ENCODE results near the gene PIEZO2.
"Not testable (repeated sequence)": the region's sequence is repeated elsewhere in the genome, so short reads cannot be mapped to it uniquely, and the experiment has no call there.

Gene PIEZO2

DNA sequence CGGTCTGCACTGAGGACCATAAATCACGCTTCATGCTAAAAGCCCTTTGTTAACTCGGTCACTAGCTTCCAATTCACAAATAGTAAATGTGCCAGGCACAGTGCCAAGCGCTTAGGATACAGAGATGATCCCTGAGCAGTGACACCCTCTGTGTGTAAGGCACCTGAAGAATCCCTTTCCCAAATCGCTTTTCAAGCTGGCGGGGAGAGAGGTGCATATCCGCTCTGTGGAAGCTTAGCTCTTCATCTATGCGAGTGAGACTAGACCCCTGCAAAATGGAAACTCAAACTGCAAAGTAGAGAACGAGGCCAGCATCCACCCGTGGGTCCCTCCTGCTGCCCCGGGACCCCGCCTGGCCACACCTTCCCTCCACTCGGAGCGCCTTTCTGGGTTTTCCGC is 2.4 kb downstream of the PIEZO2 start:
- TF ChIP-seq, protein P1, sequence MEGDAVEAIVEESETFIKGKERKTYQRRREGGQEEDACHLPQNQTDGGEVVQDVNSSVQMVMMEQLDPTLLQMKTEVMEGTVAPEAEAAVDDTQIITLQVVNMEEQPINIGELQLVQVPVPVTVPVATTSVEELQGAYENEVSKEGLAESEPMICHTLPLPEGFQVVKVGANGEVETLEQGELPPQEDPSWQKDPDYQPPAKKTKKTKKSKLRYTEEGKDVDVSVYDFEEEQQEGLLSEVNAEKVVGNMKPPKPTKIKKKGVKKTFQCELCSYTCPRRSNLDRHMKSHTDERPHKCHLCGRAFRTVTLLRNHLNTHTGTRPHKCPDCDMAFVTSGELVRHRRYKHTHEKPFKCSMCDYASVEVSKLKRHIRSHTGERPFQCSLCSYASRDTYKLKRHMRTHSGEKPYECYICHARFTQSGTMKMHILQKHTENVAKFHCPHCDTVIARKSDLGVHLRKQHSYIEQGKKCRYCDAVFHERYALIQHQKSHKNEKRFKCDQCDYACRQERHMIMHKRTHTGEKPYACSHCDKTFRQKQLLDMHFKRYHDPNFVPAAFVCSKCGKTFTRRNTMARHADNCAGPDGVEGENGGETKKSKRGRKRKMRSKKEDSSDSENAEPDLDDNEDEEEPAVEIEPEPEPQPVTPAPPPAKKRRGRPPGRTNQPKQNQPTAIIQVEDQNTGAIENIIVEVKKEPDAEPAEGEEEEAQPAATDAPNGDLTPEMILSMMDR (IDR thresholded peaks at IDR 0.05; ENCODE audit: extremely low read depth, insufficient read depth, missing control alignments), result no peak
- no peak for DNase-seq (ENCODE audit: low spot score)
- in situ Hi-C loops (cut with MboI; ENCODE audit: low pct_unique_long_range_greater_than_20kb, low sequenced_read_pairs, unreplicated experiment), result no loop called here

DNA sequence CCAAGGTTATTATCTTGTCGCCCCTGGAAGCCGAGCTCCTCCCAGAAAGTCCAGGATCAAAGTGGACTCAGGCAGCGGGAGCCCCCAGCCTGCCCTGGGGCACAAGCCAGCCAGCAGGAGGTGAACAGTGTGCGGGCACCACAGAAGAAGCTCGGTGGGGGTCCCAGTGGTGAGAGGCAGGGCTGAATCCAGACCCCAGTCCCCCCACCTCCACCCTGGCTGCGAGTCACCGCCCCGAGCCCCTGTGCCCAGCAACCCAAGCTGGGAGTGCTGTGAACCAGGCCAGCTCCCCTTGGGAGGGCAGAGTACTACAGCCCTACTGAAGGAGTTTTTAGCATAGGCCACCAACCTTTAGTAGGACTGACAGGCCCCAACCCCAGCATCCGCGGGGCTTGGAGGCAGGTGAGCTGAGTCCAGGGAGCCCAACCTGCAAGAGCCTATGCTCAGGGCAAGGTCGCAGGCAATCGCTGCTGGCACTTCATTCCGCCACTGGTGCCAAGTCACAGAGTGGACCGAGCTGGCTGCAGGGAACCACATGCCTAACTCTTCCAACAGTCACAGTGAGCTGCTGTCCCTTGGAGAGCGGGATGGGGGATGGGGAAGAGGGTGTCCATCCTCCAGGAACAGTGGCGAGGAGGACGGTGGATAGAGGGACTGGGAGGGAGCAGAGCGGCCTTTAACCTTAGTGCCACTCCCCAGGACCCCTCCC is 3.0 kb downstream of the PIEZO2 start:
- DNase-seq (ENCODE audit: low spot score), result no peak
- in situ Hi-C loops (cut with MboI; ENCODE audit: low pct_unique_long_range_greater_than_20kb, low sequenced_read_pairs, unreplicated experiment), result no loop called here
- TF ChIP-seq, protein P1 (IDR thresholded peaks at IDR 0.05; ENCODE audit: extremely low read depth, insufficient read depth, missing control alignments), result no peak

DNA sequence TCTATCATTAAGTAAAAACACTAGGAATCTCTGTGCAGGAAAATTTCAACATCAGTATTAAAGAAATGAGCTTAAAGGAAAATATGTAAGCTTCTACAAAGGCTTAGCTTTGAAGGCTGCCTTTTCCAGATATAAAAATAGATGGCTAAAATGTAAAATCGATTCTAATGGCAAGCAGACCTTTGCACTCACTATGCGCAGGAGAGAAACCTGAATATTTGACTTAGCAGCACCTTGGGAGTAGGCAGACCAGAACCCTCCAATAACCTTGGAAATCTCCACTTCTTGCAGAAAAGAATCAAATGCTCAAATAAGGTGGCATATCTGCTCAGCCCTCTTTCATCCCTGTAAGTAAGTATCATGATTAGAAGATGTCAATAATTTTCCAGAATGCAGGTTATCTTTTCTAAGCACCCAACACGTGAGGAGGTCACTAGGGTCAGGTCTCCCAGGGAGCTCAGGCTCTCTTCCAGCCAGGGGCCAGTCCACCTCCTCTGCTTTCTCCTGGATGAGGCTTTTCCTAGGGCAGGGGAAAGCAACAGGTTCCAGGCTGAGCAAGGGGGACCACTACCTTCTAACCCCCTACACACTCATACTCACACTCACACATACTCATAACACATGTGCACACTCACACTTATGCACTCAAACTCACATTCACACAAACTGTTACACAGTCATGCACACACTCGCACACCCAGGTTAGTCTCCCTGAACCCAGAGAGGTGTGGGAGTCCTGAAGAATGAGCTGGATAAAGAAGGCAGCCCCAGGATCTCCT is 3.8 kb downstream of the PIEZO2 start:
- in situ Hi-C loops (cut with MboI; ENCODE audit: low pct_unique_long_range_greater_than_20kb, low sequenced_read_pairs, unreplicated experiment), result no loop called here
- DNase-seq (ENCODE audit: low spot score), result no peak
- TF ChIP-seq, protein P1 (IDR thresholded peaks at IDR 0.05; ENCODE audit: extremely low read depth, insufficient read depth, missing control alignments), result no peak

DNA sequence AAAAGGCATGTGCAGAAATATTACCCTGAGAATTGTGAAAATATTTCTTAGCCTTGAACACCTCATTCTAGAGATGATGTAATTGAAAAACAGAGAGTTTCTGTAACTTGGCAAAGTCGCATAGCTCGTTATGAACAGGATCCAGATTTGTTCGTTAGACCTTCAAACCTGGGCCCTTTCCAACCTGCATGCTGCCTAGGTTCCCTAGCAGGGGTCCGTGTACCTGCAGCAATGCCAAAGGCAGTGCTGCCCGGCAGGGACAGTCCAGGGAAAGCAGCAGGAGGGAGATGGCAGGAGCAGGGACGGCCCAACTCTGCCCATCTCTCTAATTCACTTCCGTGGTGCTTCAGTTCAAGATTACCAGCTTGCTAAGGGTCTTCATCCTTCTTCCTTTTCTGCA is 12.0 kb downstream of the PIEZO2 start:
- TF ChIP-seq, protein P1 (IDR thresholded peaks at IDR 0.05; ENCODE audit: extremely low read depth, insufficient read depth, missing control alignments), result no peak
- no peak for DNase-seq (ENCODE audit: low spot score)
- in situ Hi-C loops (cut with MboI; ENCODE audit: low pct_unique_long_range_greater_than_20kb, low sequenced_read_pairs, unreplicated experiment), result no loop called here

DNA sequence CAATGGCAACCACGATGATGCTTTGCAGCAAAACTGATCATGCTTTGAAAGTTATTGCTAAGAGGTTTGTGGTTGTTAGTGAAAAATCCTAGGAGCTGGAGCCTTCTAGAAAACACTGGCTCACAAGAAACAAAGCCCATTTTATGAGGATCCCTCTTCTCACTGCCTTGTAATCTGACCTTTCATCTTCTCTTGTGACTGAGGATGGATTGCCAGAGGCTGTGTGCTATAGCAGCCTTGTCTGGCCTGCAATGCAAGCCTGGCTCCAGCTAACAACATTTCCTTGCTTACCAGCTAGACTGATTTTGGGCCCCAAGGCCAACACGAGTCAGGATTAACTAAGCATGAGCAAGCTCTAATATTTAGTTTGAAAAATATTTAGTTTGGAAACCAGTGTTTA is 13.1 kb downstream of the PIEZO2 start:
- TF ChIP-seq, protein P1 (IDR thresholded peaks at IDR 0.05; ENCODE audit: extremely low read depth, insufficient read depth, missing control alignments), result no peak
- no peak for DNase-seq (ENCODE audit: low spot score)
- in situ Hi-C loops (cut with MboI; ENCODE audit: low pct_unique_long_range_greater_than_20kb, low sequenced_read_pairs, unreplicated experiment), result no loop called here

DNA sequence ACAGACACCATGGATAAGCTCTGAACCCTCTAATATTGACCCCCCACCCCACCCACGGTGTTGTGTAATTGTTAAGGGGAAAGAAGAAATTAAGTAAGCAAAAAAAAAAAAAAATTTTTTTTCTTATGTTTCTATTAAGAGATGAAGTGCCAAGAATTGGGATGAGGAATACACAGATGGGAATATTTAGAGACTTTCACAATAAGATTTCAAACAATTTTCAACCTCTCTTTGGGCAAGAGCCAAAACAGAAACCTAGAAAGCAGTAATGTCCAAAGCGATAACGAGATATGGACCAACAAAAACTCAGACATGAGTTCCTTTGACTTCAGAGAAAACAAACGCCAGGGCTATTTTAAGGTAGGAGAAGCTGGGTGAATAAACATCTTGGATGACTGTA is 14.4 kb downstream of the PIEZO2 start:
- TF ChIP-seq, protein P1 (IDR thresholded peaks at IDR 0.05; ENCODE audit: extremely low read depth, insufficient read depth, missing control alignments), result no peak
- in situ Hi-C loops (cut with MboI; ENCODE audit: low pct_unique_long_range_greater_than_20kb, low sequenced_read_pairs, unreplicated experiment), result no loop called here
- no peak for DNase-seq (ENCODE audit: low spot score)

DNA sequence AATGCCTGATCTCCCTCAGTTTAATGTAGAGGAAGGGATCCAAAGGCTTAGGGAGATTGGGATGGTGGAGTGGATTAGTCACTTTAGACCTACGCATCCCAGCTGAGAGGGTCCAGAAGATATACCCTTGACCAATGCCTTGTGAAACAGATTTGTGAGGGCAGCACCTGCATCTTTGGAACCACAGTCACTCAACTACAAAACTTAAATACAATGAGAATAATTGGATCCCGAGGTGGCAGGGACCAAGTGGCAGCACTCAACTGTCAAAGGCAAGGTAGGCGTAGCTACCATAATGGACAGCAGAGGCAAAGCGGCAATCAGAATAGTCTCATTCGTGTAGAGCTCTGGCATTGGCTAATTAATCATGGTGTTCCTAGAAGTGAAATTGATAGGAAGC is 20.3 kb downstream of the PIEZO2 start:
- DNase-seq (ENCODE audit: low spot score); in situ Hi-C loops (cut with MboI; ENCODE audit: low pct_unique_long_range_greater_than_20kb, low sequenced_read_pairs, unreplicated experiment): not testable (repeated sequence)

All from GM13977 (cell line).